GM21381 (cell line): ENCODE data around the gene ELOVL7.
"Not testable (repeated sequence)": the region's sequence is repeated elsewhere in the genome, so short reads cannot be mapped to it uniquely, and the experiment has no call there.

Experiments
- ATAC-seq: cut with Tn5 transposase; IDR thresholded peaks from one replicate; pipeline ENCODE4 v1.9.1; 2021; ENCODE audit warnings: mild to moderate bottlenecking, moderate library complexity; ENCODE audit not compliant: unreplicated experiment

Gene ELOVL7

DNA sequence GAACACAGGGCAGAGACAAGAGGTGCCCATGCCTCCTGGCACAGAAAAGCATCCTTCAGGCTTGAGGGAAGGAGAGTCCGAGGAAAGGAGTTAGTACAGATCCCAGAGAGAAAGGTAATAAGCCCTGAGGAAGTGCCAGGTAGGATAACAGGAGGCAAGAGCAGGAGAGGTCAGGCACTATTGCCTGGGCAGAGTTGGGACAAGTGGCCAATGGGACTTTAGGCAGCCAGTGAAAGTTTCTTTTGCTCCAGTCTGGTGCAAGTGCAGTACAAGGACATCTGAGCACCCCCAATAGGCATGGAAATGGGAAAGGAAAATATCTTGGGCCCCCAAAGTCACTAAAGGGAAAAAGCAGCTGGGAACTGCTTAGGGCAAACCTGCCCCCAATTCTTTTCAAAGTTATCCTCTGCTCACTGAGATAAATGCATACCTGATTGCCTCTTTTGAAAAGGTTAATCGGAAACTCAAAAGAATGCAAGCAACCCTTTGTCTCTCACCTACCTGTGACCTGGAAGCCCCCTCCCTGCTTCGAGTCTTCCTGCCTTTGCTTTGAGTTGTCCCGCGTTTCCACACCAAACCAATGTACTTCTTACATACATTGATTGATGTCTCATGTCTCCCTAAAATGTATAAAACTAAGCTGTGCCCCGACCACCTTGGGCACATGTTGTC, 46.5 kb downstream of the ELOVL7 start:
- ATAC-seq, result no peak

DNA sequence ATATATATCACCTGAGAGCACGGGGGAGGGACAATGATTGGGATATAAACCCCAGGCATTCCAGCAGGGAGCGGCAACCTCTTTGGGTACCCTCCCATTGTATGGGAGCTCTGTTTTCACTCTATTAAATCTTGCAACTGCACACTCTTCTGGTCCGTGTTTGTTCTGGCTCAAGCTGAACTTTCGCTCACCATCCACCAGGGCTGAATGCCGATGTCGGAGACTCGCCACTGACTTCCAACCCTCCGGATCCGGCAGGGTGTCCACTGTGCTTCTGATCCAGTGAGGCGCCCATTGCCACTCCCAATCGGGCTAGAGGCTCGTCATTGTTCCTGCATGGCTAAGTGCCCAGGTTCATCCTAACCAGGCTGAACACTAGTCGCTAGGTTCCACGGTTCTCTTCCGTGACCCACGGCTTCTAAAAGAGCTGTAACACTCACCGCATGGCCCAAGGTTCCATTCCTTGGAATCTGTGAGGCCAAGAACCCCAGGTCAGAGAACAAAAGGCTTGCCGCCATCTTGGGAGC, 48.6 kb downstream of the ELOVL7 start:
- ATAC-seq, result not testable (repeated sequence)

DNA sequence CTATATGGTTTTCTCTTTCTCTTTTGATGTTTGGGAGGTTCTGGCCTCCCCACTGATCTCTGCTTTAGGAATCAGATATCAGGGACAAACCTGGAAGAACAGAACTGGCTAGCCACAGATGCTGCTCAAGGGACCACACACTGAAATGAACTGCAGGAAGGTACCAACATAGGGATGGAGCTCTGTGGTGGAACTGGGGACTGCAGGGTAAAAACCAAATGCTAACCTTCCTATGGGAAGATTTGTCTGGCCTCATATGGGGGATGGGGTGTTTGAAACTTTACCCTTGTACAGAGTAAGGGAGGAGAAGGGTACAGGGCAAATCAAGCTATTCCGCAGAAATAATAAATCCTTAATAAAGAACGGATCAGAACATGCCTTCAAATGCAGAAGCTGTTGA, 49.4 kb downstream of the ELOVL7 start:
- no peak for ATAC-seq

DNA sequence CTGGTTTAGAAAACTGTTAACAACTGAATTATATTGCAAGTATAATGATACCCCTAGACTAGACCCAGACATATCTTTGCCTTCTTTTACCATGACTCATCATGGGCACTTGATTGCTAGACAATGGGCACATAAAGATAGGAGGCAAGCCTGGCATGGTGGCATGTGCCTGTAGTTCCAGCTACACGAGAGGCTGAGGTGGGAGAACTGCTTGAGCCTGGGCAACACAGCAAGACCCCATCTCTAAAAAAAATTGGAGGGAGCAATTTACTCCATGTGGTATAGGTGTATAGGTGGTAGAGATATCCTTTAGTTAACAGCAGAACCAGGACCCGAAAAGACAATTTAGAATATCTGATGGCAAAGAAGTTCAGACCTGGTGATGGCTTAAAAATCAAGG, 51.6 kb downstream of the ELOVL7 start:
- ATAC-seq, result no peak

DNA sequence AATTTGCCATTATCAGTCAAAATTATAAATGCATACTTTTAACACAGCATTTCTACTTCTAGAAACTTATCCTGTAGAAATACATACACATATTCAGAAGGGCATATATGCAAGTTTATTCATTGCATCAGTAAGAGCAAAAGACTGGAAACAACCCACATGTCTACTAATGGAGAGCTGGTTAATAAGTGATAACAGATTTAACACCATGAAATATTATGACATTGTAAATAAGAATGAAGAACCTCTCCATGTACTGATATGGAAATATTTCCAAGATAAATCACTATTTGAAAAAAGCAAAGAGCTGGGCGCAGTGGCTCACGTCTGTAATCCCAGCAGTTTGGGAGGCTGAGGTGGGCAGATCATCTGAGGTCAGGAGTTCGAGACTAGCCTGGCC, 54.5 kb downstream of the ELOVL7 start:
- ATAC-seq, result no peak

DNA sequence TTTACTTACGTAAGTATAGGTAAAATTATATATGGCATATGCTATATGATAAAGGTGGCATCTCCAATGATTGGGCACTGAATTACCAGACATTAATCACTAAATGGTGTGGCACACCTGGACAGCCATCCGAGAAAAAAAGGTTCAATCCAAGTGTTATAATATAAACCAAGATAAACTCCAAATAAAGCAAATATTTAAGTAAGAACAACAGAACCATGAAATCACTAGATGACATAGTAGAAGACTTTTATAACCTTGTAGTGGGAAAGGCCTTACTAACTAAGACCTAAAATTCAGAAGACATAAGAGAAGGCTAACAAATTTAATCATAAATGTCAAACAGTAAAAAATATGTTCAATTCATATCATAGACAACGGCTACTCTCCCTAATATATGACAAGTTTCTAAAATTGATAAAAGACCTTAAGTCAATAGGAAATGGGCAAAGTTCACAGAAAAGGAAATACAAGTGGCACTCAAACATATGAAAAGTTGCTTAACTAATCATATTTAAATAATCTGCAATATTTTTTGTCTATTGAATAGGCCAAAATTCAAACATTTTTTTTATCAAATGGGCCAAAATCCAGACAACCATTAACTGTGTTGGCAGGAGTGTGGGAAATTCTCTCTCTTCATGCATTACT, 55.1 kb downstream of the ELOVL7 start:
- no peak for ATAC-seq

DNA sequence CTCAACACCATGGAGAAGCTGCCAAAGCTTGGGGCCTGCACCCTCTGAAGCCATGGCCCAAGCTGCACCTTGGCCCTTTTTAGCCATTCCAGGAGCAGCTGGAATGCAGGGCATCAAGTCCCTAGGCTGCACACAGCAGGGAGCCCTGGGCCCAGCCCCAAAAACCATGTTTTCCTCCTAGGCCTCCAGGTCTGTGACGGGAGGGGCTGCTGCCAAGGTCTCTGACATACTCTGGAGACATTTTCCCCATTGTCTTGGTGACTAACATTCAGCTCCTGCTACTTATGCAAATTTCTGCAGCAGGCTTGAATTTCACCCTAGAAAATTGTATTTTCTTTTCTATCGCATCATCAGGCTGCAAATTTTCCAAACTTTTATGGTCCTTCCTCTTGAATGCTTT, 64.6 kb downstream of the ELOVL7 start:
- no peak for ATAC-seq

DNA sequence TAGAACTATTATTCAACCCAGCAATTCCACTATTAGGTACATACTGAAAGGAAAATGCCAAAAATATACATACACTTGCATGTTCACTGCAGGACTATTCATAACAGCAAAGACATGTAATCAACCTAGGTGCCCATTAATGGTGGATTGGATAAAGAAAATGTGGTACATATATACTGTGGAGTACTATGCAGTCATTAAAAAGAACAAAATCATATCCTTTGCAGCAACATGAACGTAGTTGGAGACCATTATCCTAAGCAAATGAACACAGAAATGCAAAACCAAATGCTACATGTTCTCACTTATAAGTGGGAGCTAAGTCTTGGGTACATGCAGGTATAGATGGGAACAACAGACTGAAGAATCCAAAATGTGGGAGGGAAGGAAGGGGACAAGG, 67.7 kb downstream of the ELOVL7 start:
- no peak for ATAC-seq

DNA sequence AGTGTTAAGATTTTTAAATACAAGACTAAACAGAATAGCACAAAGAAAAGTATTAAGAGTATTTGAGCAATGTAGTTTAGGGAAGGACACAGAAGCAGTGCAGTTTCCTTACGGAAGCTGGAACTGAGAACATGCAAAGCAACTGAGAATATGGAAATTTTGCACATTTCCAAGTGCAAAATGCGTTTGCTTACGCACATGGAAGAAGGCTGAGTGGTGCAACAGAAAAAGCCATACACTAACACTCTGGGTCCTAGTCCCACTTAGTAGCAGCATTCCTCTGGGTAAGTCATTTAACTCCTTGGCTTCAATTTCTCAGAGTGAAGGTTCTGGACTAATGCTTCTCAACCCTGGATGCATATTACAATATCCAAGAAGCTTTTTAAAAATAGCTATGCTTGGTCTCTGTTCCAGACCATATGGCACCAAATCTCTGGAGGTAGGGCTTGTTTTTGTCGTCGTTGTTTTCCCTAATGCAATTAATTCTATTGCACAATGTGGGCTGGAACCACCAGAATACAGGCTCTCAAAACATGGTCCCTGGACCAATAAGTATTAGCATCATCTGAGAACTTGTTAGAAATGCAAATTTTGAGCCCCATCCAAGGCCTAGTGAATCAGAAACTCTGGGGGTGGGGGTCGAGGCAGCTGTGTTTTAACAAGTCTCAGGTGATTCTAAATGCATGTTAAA, 78.9 kb downstream of the ELOVL7 start:
- ATAC-seq, result no peak

DNA sequence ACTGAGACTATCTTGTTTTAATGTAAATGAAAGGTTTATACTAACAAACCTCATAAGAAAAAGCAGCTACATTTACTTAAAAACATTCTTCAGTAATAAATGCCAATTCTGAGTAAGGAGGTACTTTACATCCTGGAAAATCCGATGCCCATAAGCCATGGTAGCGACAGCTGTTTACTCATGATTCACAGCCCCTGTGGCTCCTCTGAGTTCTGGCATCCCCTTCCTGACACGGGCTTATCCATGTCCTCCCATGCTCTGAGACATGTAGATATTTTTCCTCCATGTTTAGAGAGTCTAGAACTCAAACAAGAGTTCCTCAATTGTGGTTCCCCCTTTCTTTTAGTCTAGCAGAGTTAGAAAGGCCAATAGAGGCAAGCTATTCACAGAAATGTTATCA, 81.0 kb downstream of the ELOVL7 start:
- no peak for ATAC-seq

DNA sequence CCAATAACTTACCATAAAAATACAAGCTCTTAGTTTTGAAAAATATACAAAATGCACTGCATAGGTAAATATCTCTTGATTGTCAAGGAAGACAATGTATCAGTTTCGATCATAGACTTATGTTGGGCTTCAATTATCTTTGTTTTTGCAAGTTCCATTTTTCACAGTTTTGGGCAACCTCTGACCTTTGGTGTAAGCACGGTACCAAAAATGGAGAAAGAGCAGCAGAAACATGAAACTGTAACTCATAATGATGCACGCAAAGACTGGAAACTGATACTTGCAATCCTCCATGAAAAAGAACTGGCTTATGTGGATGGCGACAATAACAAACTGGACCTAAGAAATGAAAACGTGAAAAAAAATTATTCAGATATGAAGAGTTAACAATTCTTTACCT, 89.6 kb downstream of the ELOVL7 start:
- ATAC-seq, result no peak

DNA sequence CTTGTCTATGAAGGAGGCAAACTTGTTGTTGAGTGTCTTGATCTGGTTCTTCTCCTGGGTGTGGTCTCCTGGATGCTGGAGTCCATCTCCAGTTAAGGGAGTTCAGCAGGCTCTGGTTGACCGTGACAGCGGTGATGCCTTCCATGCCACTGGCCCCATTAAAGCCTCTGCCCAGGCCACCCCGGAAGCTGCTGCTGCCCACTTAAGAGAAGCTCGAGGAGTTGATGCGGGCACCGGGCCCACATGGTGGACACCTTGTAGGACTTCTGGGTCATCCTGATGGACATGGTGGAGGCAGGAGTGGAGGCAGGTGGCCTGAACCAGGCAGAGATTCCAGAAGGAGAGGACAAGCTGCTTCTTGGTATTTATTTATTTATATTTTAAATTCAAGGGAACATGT, 99.4 kb downstream of the ELOVL7 start:
- no peak for ATAC-seq

DNA sequence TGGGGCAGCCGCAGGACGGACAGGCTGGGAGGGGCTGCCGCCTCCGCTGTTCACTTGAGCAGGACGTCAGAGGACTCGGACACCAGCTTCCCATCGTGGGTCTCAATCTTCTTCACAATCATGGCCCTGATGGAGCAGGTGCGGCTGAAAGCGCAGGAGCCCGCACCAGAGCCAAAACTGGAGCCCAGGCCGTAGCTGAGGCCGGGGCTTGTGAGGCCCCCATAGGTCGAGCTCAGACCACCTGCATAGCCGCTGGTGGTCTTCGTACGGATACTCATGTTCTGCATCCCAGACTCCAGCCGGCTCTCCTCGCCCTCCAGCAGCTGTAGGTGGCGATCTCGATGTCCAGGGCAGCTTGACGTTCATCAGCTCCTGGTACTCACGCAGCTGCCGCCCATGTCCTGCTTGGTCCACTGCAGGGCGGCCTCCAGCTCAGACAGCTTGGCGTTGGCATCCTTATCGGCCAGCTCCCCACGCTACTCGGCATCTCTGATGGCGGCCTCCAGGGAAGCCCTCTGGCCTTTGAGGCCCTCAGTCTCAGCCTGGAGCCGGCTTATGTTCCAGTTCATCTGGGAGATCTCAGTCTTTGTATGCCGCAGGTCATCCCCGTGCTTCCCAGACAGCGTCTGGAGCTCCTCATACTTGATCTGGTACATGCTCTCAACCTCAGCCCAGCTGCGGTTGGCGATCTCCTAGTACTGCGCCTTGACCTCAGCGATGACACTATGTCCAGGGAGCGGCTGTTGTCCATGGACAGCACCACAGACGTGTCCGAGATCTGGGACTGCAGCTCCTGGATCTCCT, 100.4 kb downstream of the ELOVL7 start:
- ATAC-seq, result no peak

DNA sequence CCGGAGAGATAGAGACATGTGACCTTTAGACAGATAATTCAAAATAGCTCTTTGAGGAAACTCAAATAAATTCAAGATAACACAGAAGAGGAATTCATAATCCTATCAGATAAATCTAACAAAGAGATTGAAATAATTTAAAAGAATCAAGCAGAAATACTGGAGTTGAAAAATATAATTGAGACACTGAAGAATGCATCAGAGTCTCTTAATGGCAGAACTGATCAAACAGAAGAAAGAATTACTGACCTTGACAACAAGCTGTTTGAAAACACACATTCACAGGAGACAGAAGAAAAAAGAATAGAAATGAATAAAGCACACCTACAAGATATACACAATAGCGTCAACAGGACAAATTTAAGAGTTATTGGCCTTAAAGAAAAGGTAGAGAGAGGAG, 103.7 kb downstream of the ELOVL7 start:
- ATAC-seq, result no peak

DNA sequence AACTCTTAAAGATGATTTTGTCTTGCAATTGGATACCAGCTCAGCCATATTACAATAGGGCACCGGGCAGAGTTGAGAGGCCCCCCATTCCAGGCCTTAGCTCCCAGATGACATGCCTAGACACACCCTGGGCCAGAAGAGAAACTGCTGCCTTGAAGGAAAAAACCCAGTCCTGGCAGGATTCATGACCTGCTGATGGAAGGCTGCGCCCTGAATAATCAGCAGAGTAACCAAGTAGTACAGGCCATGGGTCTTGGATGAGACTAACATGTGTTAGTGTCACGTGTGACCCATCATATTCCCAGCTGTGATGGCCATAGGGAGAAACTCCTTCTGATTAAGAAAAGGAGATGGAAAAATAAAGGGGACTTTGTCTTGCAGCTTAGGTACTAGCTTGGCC, 105.1 kb downstream of the ELOVL7 start:
- ATAC-seq, result no peak

DNA sequence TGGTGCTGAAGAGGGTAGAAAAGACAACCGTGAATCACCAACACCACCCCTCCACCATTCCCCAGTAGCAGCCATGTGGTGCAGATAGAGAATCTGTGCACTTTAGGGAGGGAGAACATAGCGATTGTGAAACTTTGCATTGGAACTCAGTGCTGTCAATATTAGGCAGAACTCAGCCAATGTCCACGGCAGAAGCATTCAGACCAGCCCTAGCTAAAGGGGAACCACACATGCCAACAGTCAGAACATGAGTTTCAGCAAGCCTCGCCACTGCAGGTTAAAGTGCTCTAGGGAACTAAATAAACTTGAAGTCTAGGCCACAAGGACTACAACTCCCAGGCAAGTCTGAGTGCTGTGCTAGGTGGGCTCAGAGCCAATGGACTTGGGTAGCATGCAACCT, 105.6 kb downstream of the ELOVL7 start:
- ATAC-seq, result no peak

DNA sequence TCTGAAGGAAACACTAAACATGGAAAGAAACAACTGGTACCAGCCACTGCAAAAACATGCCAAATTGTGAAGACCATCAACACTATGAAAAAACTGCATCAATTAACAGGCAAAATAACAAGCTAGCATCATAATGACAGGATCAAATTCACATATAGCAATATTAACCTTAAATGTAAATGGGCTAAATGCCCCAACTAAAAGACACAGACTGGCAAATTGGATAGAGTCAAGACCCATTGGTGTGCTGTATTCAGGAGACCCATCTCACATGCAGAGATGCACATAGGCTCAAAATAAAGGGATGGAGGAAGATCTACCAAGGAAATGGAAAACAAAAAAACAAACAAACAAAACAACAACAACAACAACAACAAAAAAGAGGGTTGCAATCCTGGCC, 113.2 kb downstream of the ELOVL7 start:
- not testable (repeated sequence) for ATAC-seq

DNA sequence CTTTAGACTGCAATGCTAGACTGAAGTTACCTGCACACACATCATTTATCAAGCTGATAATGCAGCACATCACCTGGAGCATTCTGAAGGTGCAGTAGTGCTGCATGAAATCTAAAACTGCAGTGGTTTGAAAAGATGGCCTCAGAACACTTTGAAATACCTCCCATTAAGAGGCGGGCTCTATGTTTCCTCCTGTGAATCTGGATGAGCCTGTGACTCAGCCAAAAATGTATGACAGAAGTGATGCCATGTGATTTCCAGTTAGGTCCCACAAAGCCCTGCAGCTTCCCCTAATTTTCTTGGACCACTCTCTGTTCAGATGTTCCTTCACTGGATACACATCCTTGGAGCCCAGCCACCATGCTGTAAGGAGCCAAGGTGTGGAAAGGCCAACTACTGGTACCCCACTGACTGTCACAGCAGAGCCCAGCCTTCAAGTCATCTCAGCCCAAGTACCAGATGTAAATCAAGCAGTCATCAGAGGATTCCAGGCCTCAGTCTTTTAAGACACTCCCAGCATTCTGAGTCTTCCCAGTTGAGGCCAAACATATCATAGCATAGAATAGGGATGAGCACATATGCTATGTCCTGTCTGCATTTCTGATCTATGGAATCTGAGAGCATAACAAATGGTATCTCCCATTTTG, 116.9 kb downstream of the ELOVL7 start:
- ATAC-seq, result no peak

DNA sequence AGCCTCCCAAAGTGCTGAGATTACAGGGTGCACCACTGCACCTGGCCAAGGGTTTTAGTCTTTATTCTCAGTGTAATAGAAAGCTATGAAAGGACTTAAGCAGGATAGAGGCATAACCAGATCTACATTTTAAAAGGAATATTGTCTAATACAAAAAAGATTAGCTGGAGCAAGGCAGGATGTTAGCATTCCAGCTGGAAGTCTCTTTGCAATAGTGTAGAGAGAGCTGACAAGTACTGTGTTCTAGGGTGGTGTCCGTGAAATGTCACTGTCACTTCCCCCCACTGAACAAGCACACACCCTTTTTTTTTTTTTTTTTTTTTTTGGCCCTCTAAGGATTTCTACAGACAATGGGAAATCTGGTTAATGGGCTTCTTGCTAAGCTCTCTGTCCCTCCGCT, 119.9 kb downstream of the ELOVL7 start:
- no peak for ATAC-seq

DNA sequence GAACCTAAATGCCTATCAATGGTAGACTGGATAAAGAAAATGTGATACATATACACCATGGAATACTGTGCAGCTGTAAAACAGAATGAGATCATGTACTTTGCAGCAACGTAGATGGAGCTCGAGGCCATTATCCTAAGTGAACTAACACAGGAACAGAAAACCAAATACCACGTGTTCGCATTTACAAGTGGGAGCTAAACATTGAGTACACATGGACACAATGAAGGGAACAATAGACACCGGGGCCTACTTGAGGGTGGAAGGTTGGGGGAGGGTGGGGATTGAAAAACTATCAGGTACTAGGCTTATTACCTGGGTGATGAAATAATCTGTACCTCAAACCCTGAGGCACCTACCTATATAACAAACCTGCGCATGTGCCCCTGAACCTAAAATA, 121.7 kb downstream of the ELOVL7 start:
- no peak for ATAC-seq

DNA sequence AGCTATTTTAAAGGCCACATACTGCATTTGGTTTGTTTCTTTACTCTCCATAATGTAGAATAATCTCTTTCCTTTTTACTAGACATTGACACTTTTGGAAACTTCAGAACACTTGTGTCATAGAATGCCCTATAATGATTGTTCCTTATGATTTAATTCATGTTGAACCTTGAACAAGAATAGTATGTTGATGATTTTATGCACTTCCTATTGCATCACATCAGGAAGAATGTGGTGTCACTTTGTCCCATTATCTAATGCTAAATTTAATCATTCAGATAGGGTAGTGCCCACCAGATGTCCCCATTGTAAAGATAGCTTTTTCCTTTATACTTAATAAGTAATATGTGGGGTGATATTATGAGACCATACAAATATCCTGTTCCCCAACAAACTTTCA, 124.7 kb downstream of the ELOVL7 start:
- no peak for ATAC-seq
